ENCODE data around the gene COLEC11.
"Not testable (repeated sequence)": the region's sequence is repeated elsewhere in the genome, so short reads cannot be mapped to it uniquely, and the experiment has no call there.

COLEC11 gene

DNA sequence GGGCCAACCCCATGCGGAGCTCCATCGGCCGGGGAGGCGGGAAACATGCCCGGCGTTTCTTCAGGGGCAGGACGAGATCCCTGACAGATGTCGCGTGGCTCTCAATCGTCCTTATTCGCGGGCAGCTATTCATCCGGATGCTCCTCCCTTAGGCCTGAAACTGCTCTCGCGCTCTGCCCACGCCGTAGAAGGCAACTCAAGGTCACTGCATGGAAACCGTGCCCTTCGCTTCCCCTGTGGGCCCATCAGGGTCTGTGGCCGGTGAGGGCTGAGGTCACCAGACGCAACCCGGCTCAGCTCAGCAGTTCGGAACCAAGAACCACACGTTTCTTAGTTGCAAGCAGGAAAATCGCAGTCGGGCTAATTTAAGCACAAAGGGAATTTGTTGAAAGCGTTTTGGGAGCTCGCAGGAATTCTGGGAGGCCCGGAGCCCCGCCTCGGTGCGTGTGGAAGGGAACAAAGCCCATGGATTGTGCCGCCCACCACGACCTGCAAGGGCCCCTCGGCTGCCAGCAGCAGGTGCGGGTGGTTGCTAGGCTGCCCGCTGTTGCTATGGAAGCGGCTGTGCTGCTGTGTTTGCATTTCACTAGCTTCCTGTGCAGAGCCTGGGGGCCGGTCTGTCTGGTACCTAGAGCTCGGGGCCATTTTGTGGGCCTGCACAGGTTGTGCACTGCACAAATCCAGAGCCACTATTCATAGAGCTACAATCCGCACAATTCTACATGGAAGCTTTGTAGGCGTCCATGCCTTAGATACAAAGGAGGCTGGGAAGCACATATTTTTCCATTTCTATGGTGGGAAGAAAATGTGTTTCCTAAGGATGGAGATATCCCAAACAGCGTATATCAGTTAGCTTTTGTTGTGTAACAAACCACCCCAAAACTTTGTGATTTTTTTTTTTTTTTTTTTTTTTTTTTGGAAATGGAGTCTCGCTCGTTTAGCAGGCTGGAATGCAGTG, 57.1 kb downstream of the COLEC11 start:
- Histone ChIP-seq H3K4me1 (ENCODE audit: insufficient read depth, low read length) (no peaks in the 10 kb centered on the region; the same call in 1 of the 2 replicates), H3K9me3 (ENCODE audit: control insufficient read depth, insufficient read depth, low read length) (no peaks in the 10 kb centered on the region), H3K9ac (ENCODE audit: low read depth, low read length) (peak overlapping the region; percentile 36; the same call in 1 of the 2 replicates), H3K36me3 (ENCODE audit: insufficient read depth, low read length) (no peaks in the 10 kb centered on the region)

DNA sequence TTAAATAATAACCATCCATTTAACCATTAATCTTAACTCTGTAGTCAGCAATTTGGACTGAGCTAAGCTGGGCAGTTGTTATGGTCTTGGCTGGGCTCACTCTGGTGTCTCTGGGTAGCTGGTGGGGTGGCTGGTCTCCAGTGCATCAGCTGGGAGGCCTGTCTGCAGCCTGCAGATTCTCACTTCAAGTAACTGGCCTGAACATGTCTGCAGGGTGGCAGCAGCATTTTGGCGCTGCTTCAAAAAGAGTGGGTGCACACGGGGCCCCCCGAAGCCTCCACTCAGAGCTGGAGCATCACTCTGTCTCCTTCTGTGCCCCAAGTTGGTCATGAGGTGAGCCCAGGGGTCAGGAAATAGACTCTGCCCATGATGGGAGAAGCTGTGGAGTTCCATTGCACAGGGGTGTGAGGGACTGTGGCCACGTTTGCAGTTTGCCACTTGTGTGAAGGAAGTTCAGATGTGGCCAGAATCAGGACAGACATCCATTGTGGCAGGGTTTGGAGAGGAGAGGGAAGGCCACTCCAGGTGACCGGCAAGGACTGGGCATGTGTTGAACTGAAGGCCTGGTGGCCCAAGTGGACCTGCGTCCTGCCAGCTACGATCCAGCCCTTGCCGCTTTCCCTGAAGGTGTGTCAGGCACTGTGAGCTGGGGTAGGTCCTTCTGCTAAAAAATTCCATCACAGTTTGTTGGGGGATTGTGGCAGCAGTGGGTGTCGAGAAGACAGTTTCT, 58.1 kb downstream of the COLEC11 start:
- H3K4me1 ChIP-seq (ENCODE audit: insufficient read depth, low read length), result peaks cover 8% of the 10 kb centered on the region; the same call in 1 of the 2 replicates
- H3K9ac ChIP-seq (ENCODE audit: low read depth, low read length), result no peak overlapping the region
- no peaks in the 10 kb centered on the region for H3K36me3 ChIP-seq (ENCODE audit: insufficient read depth, low read length)
- H3K9me3 ChIP-seq (ENCODE audit: control insufficient read depth, insufficient read depth, low read length), result no peaks in the 10 kb centered on the region

GRCh38 chr2:3654011-3654410, 59.1 kb downstream of the COLEC11 start:
- no peaks in the 10 kb centered on the region for H3K9me3 ChIP-seq (ENCODE audit: control insufficient read depth, insufficient read depth, low read length)
- peaks cover 8% of the 10 kb centered on the region; the same call in 1 of the 2 replicates for H3K4me1 ChIP-seq (ENCODE audit: insufficient read depth, low read length)
- no peak overlapping the region for H3K9ac ChIP-seq (ENCODE audit: low read depth, low read length)
- H3K36me3 ChIP-seq (ENCODE audit: insufficient read depth, low read length), result no peaks in the 10 kb centered on the region

DNA sequence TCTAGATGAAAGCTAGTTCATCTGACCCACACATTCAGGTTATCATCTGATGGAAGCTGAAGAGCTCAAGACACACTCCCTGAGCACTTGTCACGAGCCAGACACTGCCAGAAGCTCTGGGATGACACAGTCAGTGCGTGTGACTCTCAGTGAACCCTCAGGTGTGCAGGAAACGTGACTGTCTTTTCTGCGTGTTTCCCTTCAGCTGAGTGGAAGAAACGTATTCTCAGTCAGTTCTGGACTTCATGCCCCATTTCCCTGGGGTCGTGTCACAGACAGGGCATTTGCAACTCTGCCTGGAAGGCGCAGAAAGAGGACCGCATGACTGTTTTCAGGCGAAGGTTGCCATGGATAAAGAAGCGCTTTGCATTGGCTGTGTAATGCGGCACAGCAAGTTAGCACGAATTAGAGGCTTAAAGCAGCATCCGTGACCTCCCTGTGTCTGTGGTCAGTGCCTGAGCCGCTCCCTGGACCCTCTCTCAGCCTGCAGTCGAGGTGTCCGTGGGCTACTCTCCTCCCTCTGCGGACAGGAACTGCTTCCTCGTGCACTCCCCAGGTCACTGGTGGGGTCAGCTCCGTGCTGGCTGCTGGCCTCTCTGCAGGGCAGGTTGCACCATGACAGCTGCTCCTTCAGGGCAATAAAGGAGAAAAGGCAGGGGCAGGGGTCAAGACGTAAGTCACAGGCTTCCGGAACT, 59.8 kb downstream of the COLEC11 start:
- H3K9ac ChIP-seq (ENCODE audit: low read depth, low read length), result no peak overlapping the region
- no peaks in the 10 kb centered on the region for H3K36me3 ChIP-seq (ENCODE audit: insufficient read depth, low read length)
- no peaks in the 10 kb centered on the region for H3K9me3 ChIP-seq (ENCODE audit: control insufficient read depth, insufficient read depth, low read length)
- peaks cover 8% of the 10 kb centered on the region; the same call in 1 of the 2 replicates for H3K4me1 ChIP-seq (ENCODE audit: insufficient read depth, low read length)

DNA sequence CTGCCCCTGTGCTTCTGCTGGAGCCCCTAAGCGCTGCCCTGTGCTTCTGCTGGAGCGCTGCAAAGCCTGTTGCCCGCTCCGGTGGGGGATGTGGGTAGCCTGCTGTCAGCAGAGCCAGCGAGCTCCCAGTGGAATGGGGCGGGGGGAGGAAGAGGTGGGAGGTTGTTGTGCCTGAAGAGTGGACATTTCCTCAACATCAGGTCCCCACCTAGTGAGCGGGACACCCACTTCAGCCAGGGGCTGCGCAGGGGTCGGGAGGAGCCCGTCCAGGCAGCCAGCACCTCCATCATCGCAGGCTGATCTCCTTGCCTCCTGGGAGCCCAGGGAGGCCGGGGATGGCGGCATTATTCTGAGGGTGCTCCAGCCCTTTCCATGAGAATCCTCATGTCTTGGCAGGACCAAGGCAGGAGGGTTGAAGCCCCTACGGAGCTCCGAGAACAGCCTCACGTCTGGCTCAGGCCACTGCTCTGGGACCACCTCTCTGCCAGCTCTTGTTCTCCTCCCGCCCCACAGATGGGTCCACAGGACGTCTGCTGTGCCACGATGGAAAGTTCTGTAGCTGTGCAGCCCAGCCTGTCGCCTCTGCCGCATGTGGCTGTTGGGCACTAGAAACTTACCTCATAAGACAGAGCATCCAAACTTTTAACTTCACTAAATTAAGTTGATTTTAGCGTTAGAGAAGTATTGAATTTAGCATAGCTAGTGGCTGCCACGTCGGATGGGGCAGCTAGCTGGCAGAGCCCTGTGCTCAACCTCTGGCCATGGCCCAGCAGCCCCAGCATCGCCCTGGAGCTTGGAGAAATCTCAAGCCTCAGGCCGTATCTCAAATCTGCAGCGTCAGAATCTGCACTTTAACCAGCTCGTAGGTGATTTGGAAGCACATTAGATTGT, 61.2 kb downstream of the COLEC11 start:
- H3K9me3 ChIP-seq (ENCODE audit: control insufficient read depth, insufficient read depth, low read length), result no peaks in the 10 kb centered on the region
- no peak overlapping the region for H3K9ac ChIP-seq (ENCODE audit: low read depth, low read length)
- no peaks in the 10 kb centered on the region for H3K36me3 ChIP-seq (ENCODE audit: insufficient read depth, low read length)
- peaks cover 11% of the 10 kb centered on the region for H3K4me1 ChIP-seq (ENCODE audit: insufficient read depth, low read length)

- no peaks in the 10 kb centered on the region for H3K36me3 ChIP-seq (ENCODE audit: insufficient read depth, low read length)
- H3K9me3 ChIP-seq (ENCODE audit: control insufficient read depth, insufficient read depth, low read length), result no peaks in the 10 kb centered on the region
- H3K9ac ChIP-seq (ENCODE audit: low read depth, low read length), result 0 out of 2 replicates have a peak overlapping the region, but pooled peaks have one; percentile 7
- peaks cover 19% of the 10 kb centered on the region for H3K4me1 ChIP-seq (ENCODE audit: insufficient read depth, low read length)
These were observed 62.1 kb downstream of the COLEC11 start for GRCh38 chr2:3656762-3657721.

GRCh38 chr2:3657881-3658280, 63.0 kb downstream of the COLEC11 start, which contains the start of gene ALLC:
TSS of gene ALLC (plus strand) at chr2:3658200. CDS start at chr2:3671158, 12,958 bp downstream.
- H3K36me3 ChIP-seq (ENCODE audit: insufficient read depth, low read length), result no peaks in the 10 kb centered on the region
- peaks cover 19% of the 10 kb centered on the region for H3K4me1 ChIP-seq (ENCODE audit: insufficient read depth, low read length)
- no peaks in the 10 kb centered on the region for H3K9me3 ChIP-seq (ENCODE audit: control insufficient read depth, insufficient read depth, low read length)
- 0 out of 2 replicates have a peak within 1 kb of the TSS, but pooled peaks have one; percentile 7 for H3K9ac ChIP-seq (ENCODE audit: low read depth, low read length)

DNA sequence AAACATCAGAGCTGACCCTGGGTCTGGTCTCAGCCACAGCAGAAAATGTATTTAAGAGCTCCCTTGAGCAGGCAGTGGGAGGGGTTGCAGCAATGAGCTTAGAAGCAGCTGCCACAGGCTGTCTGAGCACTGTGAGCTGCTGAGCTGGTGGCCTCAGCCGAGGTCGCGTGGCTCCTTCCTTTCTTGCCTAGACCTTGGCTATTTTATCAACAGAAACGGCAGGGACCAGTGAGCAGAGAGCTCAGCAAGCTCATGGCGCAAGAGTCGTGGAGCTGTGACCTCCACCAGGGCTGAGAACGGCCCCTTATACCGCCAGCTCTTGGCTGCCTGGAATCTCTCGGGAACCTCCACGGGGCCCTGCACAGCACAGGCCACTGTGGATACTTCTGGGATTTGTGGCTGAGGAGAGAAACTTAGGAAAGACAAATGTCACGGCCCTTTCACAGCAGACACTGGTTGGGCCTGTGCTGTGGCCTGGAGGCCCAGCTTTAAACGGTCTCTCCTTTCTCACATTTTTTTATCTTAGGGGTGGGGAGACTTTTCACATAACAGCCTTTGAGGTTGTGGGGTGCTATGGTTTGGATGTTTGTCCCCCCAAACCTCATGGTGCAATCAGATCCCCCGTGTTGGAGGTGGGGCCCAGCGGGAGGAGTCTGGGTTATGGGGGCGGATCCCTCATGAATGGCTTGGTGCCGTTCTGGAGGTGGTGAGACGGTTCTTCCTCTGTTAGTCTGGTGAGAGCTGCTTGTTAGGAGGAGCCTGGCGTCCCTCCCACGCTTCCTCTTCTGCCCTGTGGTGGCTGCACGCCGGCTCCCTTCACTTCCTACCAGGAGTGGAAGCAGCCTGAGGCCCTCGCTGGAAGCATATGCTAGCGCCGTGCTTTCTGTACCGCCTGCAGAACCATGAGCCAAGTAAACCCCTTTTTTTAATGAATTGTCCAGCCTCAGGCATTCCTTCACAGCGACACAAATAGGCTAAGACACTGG, 64.8 kb downstream of the COLEC11 start:
- Histone ChIP-seq H3K9me3 (ENCODE audit: control insufficient read depth, insufficient read depth, low read length) (no peaks in the 10 kb centered on the region), H3K9ac (ENCODE audit: low read depth, low read length) (no peak overlapping the region), H3K4me1 (ENCODE audit: insufficient read depth, low read length) (peaks cover 19% of the 10 kb centered on the region), H3K36me3 (ENCODE audit: insufficient read depth, low read length) (no peaks in the 10 kb centered on the region)

- peaks cover 19% of the 10 kb centered on the region for H3K4me1 ChIP-seq (ENCODE audit: insufficient read depth, low read length)
- not testable (repeated sequence) for H3K36me3 ChIP-seq (ENCODE audit: insufficient read depth, low read length); H3K9ac ChIP-seq (ENCODE audit: low read depth, low read length); H3K9me3 ChIP-seq (ENCODE audit: control insufficient read depth, insufficient read depth, low read length)
These were observed 65.7 kb downstream of the COLEC11 start for GRCh38 chr2:3660640-3661039.

DNA sequence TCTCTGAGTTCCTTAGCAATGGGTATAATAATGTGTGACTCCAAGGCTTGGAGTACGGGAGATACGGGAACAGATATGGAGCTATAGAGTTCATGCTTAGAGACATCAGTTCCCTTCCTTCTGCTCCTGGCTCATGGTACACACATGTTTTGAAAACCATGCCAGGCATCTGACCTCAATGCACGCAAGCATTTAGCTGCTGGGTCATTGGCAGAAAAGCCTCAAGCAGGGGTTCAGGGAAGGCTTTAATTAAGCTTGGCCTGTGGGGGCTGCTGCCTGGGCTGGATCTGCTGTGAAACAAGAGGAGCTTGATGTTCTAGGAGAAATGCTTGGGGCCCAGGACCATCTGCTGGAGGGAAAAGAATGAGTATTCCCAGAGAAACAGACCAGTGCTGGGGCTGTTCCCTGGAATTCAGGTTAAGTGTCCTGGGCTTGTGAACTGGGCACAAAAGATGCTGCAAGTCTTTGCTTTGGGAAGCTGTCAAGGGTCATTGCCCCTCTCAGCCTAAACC, 66.3 kb downstream of the COLEC11 start:
- Histone ChIP-seq H3K9ac (ENCODE audit: low read depth, low read length) (no peak overlapping the region), H3K36me3 (ENCODE audit: insufficient read depth, low read length) (no peaks in the 10 kb centered on the region), H3K9me3 (ENCODE audit: control insufficient read depth, insufficient read depth, low read length) (no peaks in the 10 kb centered on the region), H3K4me1 (ENCODE audit: insufficient read depth, low read length) (peaks cover 19% of the 10 kb centered on the region)

- H3K9ac ChIP-seq (ENCODE audit: low read depth, low read length), result no peak overlapping the region
- peaks cover 18% of the 10 kb centered on the region for H3K4me1 ChIP-seq (ENCODE audit: insufficient read depth, low read length)
These were observed 67.3 kb downstream of the COLEC11 start for GRCh38 chr2:3662239-3662638.

More at GRCh38 chr2:3662239-3662638, 67.3 kb downstream of the COLEC11 start:
- Histone ChIP-seq H3K9me3 (ENCODE audit: control insufficient read depth, insufficient read depth, low read length) (no peaks in the 10 kb centered on the region), H3K36me3 (ENCODE audit: insufficient read depth, low read length) (no peaks in the 10 kb centered on the region)
